Osteocyte (in vitro differentiated cells): Measurements from ENCODE around the gene IGSF21. TPM values are rescaled to one million over a fixed set of nuclear protein-coding genes. Genes with fewer than 3 reads are reported as not detected.

Experiments used
- DNase-seq: peaks from one replicate; pipeline ENCODE4 v3.0.0; 2021; ENCODE audit warnings: mixed read lengths; ENCODE audit not compliant: unreplicated experiment; ENCODE audit errors: extremely low spot score
- H3K27ac Mint-ChIP-seq: one replicate; pipeline ENCODE4 v1.8.0; 2021; ENCODE audit warnings: mild to moderate bottlenecking, mixed read lengths; ENCODE audit not compliant: unreplicated experiment
- H3K27me3 Mint-ChIP-seq: one replicate; pipeline ENCODE4 v1.8.0; 2021; ENCODE audit warnings: mixed read lengths; ENCODE audit not compliant: unreplicated experiment
- H3K36me3 Mint-ChIP-seq: one replicate; pipeline ENCODE4 v1.8.0; 2021; ENCODE audit warnings: mixed read lengths; ENCODE audit not compliant: unreplicated experiment
- H3K4me1 Mint-ChIP-seq: one replicate; pipeline ENCODE4 v1.8.0; 2021; ENCODE audit warnings: mixed read lengths; ENCODE audit not compliant: unreplicated experiment
- H3K4me3 Mint-ChIP-seq: one replicate; pipeline ENCODE4 v1.8.0; 2021; ENCODE audit warnings: mild to moderate bottlenecking, moderate library complexity, mixed read lengths; ENCODE audit not compliant: unreplicated experiment
- H3K9me3 Mint-ChIP-seq: one replicate; pipeline ENCODE4 v1.8.0; 2021; ENCODE audit warnings: mixed read lengths; ENCODE audit not compliant: unreplicated experiment
- total RNA-seq: library from RNA; stranded (reverse); gene quantifications from 2 replicates; pipeline ENCODE4 v1.2.1, GENCODE V29; 2021
- TF ChIP-seq, protein P1 (sequence below): fragments of 200-600 bp; sonication (generic); IDR thresholded peaks from 2 replicates; pipeline ENCODE4 v1.5.0; 2021; ENCODE audit warnings: antibody characterized with exemption, mild to moderate bottlenecking, moderate library complexity

The IGSF21 gene
- total RNA-seq, 1 donor from 2014 or later = not detected

GRCh38 chr1:18249631-18250030 is 142.0 kb downstream of the IGSF21 start:
- TF ChIP-seq, protein P1, sequence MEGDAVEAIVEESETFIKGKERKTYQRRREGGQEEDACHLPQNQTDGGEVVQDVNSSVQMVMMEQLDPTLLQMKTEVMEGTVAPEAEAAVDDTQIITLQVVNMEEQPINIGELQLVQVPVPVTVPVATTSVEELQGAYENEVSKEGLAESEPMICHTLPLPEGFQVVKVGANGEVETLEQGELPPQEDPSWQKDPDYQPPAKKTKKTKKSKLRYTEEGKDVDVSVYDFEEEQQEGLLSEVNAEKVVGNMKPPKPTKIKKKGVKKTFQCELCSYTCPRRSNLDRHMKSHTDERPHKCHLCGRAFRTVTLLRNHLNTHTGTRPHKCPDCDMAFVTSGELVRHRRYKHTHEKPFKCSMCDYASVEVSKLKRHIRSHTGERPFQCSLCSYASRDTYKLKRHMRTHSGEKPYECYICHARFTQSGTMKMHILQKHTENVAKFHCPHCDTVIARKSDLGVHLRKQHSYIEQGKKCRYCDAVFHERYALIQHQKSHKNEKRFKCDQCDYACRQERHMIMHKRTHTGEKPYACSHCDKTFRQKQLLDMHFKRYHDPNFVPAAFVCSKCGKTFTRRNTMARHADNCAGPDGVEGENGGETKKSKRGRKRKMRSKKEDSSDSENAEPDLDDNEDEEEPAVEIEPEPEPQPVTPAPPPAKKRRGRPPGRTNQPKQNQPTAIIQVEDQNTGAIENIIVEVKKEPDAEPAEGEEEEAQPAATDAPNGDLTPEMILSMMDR = no peak
- Mint-ChIP-seq H3K4me1 (no peaks in the 10 kb centered on the region), H3K36me3 (no peaks in the 10 kb centered on the region), H3K27me3 (no peaks in the 10 kb centered on the region), H3K4me3 (no peak overlapping the region), H3K27ac (no peak overlapping the region), H3K9me3 (peaks cover 19% of the 10 kb centered on the region)
- no peak for DNase-seq

- Mint-ChIP-seq H3K4me1 (no peaks in the 10 kb centered on the region), H3K27me3 (no peaks in the 10 kb centered on the region), H3K4me3 (no peak overlapping the region), H3K36me3 (no peaks in the 10 kb centered on the region), H3K27ac (no peak overlapping the region), H3K9me3 (peaks cover 28% of the 10 kb centered on the region)
- TF ChIP-seq, protein P1 = no peak
- no peak for DNase-seq
Observed at GRCh38 chr1:18253093-18253492, 145.5 kb downstream of the IGSF21 start.

DNA sequence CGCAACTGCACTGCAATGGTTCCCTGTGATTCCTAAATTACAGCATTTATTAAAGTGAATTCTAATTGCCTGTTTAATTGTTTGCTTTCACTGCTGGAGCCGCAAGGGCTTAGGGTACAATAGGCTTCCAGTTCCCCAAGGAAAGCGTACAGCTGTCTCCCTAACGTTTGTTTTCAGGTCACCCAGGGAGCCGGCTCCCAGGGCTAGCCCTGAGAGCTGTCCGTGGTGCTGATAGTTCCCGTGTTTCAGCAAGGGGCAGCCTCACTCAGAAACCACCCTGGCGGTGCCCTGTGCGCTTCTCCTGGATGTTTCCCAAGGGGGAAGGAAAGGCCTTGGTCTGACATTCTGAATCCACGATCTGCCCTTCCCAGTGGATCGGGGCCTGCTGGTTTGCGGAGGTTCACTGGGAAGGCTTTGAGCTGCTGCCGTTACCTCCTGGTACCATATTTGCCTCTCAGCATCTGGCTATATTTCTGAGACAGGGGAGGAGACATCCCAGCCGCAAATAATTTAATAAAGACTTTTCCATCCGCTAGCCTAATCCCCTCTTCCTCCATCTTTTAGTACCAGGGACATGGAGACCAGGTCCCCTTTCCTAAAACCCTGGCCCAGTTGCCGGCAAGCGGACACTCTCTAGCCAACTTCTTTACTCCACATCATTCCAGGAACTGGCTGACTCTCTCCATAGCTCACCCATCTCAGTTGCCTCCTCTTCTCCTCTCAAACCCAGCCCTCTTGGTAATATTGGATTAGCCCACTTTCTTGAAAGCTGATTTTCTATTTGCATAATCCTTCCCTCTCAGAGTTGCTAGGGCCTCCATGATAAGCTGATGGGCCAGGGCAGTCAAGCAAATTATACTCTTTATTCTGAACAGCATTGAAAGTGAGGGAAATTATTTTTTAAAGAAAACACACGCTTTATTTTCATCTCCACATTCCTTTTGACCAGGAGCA is 149.0 kb downstream of the IGSF21 start:
- peaks cover 33% of the 10 kb centered on the region for H3K9me3 Mint-ChIP-seq
- no peak for DNase-seq
- H3K36me3 Mint-ChIP-seq = no peaks in the 10 kb centered on the region

GRCh38 chr1:18257778-18258177 is 150.2 kb downstream of the IGSF21 start:
- Mint-ChIP-seq H3K36me3 (no peaks in the 10 kb centered on the region), H3K4me3 (no peak overlapping the region), H3K27ac (no peak overlapping the region), H3K4me1 (no peaks in the 10 kb centered on the region), H3K9me3 (peaks cover 30% of the 10 kb centered on the region), H3K27me3 (no peaks in the 10 kb centered on the region)
- DNase-seq = no peak
- TF ChIP-seq, protein P1 = no peak

More for the DNA sequence above, 149.0 kb downstream of the IGSF21 start:
- Mint-ChIP-seq H3K27ac (no peak overlapping the region), H3K4me1 (no peaks in the 10 kb centered on the region), H3K4me3 (no peak overlapping the region), H3K27me3 (no peaks in the 10 kb centered on the region)
- TF ChIP-seq, protein P1 = no peak

- TF ChIP-seq, protein P1 = no peak
- Mint-ChIP-seq H3K4me3 (no peak overlapping the region), H3K4me1 (no peaks in the 10 kb centered on the region), H3K27ac (no peak overlapping the region), H3K36me3 (no peaks in the 10 kb centered on the region), H3K27me3 (no peaks in the 10 kb centered on the region), H3K9me3 (peaks cover 19% of the 10 kb centered on the region)
- DNase-seq = no peak
Observed at GRCh38 chr1:18261891-18262290, 154.3 kb downstream of the IGSF21 start.
